Activated CD4-positive, alpha-beta T cell treated with anti-CD3 and anti-CD28 coated beads, Interleukin-2, amount 50 U/mL, for 4 hours (primary cell): ENCODE measurements around the gene MYO1D.
"Not testable (repeated sequence)": the region's sequence is repeated elsewhere in the genome, so short reads cannot be mapped to it uniquely, and the experiment has no call there.

Source experiments
- DNase-seq, 2 experiments: peaks; one replicate each; pipeline ENCODE4 v3.0.0-alpha.2; 2020

Gene MYO1D

DNA sequence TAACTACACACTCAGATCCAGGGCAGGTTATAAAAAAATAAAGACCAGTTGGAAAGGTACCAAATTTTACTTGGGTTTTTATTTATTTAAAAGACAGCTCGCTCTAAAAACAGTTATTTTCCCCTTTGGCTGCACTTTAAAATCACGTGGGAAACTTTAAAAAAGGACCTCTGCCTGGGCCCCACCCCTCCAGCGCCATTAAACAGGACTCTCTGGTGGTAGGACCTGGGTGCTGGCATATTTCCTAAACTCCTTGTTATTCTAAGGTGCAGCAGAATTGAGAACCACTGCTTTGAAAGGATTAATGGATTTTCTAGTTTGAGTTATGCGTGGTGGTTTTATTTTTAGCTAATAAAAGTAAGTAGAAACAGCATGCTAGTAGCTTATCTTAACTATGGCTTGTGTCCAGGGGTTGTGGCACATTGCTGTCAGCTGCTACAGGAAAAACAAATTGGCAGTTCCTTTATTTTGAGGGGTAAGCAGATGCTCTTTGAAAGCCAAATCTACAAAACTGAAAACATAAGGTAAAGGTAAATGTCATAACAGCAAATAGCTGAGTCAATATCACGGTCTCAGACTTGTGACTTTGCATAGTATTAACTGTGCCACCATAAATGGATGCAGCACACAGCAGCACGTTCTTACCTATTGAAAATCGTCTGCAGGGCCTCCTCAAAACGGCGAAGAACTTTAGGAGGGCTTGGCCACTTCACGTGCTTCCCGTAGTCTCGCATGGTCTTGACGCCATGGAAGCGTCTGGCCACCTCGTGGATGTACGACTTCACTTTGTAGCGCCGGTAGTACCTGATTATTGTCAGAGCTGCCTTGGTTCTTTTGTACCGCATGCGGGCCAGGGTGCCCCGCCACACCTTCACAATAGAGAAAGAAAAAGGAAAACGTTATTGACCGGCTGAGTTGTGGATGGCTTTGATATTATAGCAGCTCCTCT is 218.2 kb downstream of the MYO1D start:
- DNase-seq = no peak

DNA sequence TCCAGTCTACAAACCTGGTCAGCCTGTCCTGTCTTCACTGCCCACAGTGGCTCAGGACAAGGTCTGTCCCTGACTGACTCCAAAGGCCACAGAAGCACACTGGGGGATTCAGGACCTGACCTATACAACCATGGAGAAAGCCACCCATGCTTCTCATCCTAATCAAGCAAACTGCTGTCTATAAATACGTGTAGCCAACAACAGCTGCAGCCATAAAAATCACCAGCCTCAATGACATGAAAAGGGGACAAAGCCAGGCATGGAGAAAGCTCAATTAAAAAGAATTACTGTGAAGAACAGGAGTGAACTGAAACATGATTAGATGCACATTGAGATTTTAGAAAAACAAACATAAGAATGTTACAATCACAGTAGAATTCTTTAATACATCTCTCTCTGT is 220.0 kb downstream of the MYO1D start:
- DNase-seq = no peak

DNA sequence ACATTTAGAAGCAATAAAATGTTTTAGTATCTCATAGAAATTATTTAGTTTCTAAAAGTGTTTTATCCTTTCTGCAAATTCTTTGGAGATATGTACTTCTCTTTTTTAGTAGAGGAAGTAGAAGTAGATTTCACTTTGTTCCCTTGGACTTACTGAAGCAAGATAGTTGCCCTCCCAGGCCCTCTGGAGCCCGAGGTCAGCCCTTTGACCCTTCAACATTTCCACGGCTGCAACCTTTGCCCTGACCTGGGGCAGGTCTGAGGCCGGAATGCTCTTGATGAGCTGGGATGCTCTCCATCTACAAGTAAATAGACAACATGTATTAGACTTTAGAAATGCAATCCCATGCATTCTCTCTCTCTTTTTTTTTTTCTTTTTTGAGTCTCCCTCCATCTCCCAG is 222.6 kb downstream of the MYO1D start:
- DNase-seq = no peak

DNA sequence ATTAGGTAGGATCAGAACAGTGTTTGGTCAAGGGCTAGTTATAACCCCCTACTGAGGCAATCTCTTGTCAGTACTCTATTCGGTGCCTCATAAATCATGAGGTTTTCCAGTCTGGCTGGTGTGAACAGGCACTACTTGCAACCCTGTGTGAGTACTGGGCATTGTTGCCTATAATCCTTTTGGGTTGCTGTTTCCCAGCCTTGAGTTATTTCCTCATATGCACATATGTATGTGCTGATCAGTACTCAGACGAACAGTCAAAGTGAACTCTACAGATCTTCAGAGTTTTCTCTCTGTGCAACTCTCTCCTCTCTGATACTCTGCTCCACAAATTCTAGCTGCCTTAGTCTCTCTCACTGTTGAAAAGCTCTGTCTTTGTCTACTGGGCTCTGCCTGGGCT is 225.8 kb downstream of the MYO1D start:
- no peak for DNase-seq

DNA sequence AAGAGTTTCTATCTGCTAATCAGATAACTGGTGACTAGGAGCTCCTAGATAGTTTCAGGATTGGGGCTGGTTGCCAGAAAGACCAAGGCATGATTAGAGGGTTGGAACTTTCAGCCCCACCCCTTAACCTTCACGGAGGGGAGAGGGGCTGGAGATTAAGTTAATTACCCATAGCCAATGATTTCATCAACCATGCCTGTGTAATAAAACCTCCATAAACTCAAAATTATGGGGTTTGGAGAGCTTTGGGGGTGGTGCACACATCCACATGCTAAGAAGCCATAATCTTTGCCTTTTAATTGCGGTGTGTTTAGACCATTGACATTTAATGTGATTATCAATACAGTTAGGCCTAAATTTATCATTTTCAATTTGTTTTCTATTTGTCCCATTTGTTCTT is 228.5 kb downstream of the MYO1D start:
- DNase-seq = no peak

DNA sequence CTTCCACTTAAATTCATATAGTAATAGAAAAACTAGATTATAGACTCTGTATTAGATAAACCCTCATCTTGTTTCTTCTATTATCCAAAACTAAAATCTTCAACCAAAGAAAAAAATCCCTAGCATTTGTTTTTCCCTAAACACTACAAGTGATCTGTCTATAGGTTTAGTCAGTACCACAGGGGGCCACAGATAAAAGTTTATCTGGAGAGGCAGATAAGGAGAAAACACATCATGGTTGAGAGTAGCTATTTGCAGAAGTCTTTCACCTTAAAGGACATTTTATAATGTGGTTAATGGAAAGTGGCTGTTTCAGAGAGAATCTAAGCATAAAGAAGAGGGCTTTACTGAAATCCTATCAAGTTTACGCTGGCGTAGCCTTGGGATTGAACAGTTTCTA is 230.0 kb downstream of the MYO1D start:
- no peak for DNase-seq

DNA sequence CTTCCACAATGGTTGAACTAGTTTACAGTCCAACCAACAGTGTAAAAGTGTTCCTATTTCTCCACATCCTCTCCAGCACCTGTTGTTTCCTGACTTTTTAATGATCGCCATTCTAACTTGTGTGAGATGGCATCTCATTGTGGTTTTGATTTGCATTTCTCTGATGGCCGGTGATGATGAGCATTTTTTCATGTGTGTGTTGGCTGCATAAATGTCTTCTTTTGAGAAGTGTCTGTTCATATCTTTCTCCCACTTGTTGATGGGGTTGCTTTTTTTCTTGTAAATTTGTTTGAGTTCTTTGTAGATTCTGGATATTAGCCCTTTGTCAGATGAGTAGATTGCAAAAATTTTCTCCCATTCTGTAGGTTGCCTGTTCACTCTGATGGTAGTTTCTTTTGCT is 235.4 kb downstream of the MYO1D start:
- not testable (repeated sequence) for DNase-seq

DNA sequence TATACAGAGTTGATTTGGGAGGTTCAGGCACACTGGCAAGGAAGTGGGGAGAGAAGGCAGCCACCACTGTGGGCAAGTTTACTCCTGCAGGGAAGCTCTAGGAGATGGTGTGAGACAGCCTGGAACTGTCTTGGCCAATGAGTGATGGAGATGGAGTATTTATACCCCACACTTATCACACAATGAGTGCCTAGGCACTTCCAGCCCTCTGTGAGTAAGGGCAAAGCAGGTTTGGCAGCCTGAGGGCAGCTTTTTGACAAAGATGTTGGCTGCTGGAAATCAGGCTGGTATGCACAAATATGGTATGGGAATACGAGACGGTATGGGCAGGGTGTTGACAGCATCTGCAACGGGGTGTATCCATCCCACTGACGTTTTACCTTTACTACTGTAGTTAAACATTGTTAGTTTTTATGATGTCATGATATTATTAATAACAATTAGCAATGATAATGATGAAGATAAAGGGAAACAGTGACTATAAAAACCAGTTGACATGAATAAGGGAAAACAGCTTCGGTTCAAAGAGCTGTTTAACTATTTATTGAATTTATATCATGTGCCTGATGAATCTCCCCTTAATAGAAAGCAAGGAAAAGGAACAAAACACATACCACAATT is 240.2 kb downstream of the MYO1D start:
- no peak for DNase-seq

DNA sequence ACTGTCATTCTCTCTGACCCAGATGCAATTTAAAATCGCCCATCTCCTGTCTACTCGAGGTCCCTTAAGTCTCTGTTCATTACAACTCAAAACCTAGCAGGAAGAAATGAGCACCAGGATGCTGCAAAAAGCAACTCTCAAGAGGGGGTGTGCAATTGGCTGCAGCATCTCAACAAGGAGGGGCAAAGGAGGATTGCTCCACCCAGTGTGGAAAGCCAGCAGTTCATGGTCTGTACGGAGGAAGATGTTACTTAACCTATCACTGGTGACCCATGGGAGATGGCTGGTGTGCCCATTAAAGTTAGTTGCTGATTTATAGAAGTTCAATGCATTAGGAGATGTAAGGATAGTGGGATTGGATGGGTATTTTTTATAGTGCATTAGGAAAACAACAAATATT is 242.8 kb downstream of the MYO1D start:
- no peak for DNase-seq

DNA sequence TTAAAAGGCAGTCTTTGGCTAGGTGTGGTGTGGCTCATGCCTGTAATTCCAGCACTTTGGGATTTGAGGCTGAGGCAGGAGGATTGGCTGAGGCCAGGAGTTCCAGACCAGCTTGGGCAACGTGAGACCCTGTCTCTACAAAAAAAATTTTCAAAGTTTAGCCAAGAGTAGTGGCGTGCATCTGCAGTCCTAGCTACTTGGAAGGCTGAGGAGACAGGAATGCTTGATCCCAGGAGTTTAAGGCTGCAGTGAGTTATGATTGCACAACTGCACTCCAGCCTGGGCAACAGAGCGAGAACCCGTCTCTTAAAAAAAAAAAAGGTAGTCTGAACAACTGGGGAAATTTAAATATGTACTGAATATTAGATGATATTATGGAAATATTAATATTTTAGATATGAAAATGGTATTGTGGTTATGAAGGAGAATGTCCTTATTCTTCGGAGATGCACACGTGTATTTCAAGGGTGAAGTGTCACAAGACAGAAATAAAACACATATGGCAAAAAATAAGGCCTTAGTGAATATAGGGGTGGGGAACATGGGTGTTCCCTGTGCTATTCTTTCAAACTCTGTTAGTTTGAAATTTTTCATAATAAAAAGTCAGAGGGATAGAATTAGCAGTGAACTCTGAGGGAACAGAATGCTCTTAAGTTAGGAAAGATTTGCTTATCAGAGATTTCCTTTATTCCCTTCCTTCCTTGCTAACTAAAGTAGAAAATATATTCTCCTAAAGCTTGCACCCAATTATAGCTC is 245.4 kb downstream of the MYO1D start:
- no peak for DNase-seq

DNA sequence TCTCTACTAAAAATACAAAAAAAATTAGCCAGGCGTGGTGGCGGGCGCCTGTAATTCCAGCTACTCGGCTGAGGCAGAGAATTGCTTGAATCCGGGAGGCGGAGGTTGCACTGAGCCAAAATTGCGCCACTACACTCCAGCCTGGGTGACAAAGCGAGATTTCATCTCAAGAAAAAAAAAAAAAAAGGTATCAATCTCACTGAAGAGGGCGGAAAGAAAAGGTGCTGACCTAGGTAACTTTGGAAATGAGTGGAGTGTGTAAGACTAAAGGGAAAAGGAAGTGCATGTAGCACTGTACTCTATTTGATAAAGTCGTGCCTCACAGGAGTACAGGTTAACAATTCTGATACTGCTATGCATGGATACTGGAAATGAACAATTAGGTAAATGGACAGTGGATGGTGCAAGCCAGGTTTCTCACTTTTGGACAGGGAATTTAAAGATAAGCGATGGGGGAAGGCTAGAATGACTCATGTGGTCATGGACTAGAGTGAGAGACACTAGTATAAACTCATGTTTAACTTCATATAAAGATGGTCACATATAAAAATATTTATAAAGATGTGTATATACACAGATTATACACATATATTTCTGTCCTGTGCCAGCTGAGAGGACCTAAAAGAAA is 247.2 kb downstream of the MYO1D start:
- no peak for DNase-seq

DNA sequence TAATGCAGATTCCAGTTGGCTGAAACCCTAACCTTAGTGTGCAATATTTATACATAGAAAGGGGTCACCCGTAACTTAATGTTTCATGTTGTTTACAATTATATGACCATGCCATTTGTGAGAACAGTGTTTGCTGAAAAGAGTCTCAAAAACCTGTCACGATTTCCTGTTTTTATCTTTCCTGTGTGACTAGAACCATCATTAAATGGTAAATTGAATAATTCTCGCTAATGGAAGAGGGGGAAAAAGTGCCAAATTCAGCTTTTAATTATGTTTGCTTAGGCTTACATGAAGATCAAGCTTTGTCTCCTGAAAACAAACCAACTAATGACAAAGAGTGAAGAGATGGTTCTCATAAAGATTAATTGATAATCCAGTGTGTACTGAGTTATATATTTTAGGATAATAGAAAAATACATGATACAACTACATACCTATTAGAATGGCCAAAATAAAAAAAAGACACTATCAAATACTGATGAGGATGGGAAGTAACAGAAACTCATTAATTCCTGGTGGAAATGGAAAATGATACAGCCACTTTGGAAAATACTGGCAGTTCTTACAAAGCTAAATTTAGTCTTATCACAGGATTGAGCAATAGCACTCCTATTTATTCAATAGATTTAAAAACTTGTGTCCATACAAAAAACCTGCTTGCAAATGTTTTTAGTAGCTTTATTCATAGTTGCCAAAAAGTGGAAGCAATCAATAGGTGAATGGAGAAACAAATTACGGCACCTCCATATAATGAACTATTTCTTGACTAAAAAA is 248.5 kb downstream of the MYO1D start:
- no peak for DNase-seq

DNA sequence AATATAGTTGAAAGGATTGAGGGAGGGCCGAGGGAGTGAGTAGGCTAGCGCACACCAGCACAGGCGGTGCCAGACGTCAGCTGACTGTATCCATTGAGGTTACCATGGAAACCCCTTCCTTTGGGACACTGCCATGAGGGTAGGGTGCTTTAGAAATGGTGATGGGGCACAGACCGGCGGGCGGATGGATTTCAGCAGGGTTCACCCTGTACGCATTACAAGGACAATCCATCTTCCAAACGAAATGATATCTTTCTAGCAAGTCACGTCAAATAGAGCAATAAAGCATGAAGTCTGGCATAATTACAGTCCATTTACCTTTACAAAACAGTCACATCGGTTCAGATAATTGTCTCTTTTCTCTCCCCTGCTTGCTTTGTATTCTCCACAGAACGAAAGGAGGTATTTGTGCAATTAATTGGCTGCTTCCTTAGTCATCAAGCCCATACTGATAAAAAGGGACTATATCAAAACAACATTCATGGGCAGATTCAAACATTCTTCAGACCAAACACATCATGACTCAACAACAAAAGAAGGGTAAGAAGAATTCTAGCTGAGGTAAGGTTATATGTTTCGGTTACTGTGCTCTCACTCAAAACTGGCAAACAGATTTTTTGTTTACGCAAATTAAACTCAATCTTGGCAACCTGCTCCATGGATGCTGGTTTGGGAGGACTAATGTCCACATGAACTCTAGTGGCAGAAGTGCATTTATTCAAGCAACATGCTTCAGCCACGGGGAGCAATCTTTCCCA is 249.5 kb downstream of the MYO1D start:
- no peak for DNase-seq

DNA sequence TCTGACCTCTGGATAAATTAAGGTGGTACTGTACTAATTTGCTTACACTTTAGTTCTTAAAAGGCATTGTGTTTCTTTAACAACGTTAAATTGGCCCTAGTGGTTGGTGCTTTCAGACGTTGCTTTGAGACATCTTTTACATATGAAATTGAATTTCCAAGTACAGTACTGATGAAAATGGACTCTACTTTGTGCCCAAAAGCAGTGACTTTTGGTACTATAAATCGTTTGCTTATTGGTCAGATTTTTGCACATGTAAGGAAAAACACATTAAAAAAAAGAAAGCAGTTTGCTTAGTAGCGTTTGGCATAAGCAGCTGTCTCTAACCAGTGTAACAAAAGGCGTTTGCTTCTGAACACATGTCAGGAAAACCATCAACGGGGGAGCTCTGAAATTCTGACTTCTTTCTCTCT is 250.5 kb downstream of the MYO1D start:
- DNase-seq = no peak

DNA sequence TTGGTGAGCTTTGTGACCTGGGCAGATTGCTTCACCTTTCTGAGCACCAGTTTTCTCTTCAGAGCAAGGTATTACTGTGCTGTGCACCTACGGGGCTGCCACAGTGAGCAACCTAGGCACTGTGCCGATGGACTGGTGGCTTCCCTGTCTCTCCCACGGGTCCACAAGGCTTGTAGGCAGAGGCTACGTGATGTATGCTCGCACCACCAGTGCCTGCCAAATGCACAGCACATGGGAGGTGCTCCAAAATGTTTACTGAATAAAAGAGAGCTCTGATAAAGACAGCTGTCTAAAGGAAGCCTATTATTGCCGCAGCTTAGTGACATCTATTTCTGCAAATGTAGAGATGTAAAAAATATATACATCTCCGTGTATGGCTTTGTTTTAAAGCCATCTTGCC is 251.0 kb downstream of the MYO1D start:
- no peak for DNase-seq

DNA sequence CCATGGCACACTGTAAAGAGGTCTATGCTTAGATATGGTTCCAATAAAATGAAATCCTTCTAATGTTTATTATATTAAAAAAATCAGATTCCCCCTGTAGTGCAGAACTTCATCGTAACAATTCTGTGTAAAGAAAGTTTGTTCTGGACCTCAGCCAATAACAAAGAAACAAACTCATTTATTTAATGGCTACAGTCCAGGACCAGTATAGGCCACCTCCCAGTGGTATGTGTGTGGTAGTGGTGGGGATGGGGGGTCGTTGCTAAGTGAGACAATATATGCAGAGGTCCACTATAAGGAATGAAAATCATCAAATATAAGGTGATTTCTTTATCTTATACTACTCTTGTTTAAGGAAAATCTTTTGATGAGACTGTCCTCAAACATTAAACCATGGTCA is 253.7 kb downstream of the MYO1D start:
- DNase-seq = no peak

DNA sequence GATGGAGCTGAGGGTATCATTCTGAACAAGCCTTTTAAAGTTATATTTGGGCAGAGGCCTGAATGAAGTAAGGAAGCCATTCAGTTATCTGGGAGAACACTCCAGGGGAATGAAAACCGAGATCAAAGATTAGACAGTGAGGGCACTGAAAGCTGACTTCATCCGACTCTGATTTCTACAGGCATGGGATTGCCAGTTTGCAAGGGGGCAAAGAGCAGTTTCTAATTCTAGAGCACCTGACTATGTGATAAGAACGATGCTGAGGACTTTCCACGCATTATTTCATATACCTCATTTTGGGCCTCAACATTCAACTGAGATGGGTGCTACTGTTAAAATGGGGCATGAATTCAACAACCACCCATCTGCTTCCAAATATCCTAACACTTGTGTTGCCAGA is 254.4 kb downstream of the MYO1D start:
- DNase-seq = no peak

DNA sequence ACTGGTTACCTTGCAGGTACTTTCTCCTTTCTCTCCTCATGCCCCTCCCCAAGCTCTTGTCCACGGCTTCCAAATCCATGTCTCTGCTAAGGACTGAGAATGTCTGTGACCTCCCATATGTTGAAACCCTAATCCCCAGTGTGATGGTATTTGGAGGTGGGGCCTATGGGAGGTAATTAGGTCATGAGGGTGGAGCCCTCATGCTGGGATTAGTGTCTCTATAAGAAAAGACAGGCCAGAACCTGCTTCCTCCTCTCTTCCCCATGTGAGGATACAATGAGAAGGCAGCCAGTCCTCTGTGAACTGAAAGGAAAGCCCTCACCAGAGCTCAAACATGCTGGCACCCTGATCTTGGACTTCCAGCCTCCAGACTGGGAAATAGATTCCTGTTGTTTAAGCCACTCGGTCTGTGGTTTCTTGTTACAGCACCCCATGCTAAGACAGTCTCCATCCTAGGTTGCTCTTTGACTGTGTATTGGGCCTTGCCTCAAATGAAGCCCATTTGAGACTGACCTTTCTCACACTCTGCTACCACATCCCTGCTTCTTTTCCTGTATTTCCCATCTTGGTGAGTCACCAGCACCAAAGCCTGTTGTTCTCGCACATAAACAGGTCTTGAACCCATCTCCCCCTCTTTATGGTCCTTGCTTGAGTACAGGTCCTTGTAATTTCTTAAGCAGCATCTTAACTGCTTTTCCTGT is 255.2 kb downstream of the MYO1D start:
- no peak for DNase-seq

DNA sequence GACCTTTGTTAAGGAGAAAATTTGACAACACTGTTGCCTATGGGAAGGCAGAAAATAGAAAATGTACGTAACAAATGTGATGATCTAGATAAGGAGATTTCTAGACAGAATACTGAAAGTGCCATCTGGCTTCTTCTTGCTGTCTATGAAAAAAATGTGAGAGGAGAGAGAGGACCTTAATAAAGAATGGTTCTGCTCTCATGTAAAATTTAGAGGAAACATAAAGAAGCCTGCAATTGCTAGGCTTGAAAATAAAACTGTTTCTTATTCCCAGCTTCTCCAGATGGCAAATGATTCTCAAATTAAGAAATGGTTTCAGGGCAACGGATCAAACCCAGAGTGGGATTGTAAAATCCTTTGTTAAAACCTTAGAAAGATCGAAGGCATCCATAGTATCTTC is 261.6 kb downstream of the MYO1D start:
- no peak for DNase-seq

DNA sequence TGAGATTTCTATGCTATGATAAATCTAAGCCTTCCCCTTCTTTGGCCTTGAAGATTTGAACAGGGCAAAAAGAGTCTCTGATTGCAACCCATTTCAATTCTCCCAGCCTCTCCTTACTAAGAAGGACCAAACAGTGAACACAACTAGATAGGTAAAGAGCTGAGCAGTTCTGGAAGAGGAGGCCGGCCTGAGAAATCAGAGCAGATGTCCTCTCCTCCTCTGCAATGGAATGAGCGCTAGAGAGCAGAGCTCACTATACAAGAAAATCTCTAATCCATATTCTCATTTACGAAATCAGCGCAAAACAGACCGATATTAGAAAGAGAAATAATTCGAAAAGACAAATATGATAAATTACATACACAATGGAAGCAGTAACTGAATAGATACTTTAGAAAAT is 266.0 kb downstream of the MYO1D start:
- no peak for DNase-seq
